Colonic mucosa (tissue), 4 donors: ENCODE results near the gene SEC22A. TPM values are rescaled to one million over a fixed set of nuclear protein-coding genes. Genes with fewer than 3 reads are reported as not detected.

Experiments used
- DNase-seq: peaks from one replicate; pipeline ENCODE4 v3.0.0-alpha.2; 2020
- H3K27ac ChIP-seq: fragments of 200-600 bp; one replicate; pipeline ENCODE4 v1.8.0; 2021
- H3K27me3 ChIP-seq: fragments of 200-600 bp; one replicate; pipeline ENCODE4 v1.8.0; 2021
- H3K36me3 ChIP-seq: fragments of 200-600 bp; one replicate; pipeline ENCODE4 v1.8.0; 2021
- H3K4me1 ChIP-seq: fragments of 200-600 bp; one replicate; pipeline ENCODE4 v1.8.0; 2021; ENCODE audit warnings: mild to moderate bottlenecking
- H3K4me3 ChIP-seq: fragments of 200-600 bp; one replicate; pipeline ENCODE4 v1.8.0; 2021
- H3K9ac ChIP-seq, 2 donors: one replicate each; pipeline ENCODE4 v1.7.0; 2013; ENCODE audit warnings: control low read depth in 2 of 2, low read depth in 2 of 2, low read length in 2 of 2
- H3K9me3 ChIP-seq: fragments of 200-600 bp; one replicate; pipeline ENCODE4 v1.8.0; 2021
- intact Hi-C: fragments of 100-400 bp; cut with DNase I; formaldehyde crosslinking; loops from one replicate; pipeline ENCODE4 v1.14.1; 2022
- total RNA-seq, 2 donors: library from RNA; stranded (reverse); fragmentation: NEBNext Ultra II Directional in 1 of 2; extraction: Animal tissue kit (Norgen Biotek cat#: 25700) in 1 of 2; gene quantifications; one replicate each; pipeline ENCODE4 v1.2.1, GENCODE V29; 2021
- TF ChIP-seq, protein P1 (sequence below): fragments of 200-600 bp; IDR thresholded peaks from one replicate; pipeline ENCODE4 v1.8.0; 2022; ENCODE audit warnings: antibody characterized with exemption, mild to moderate bottlenecking
- donor health status: healthy.
- donor health status: DM: no; HTN: no; CAD: no.
- donor health status: DM: no; HTN: no; CAD: no.

SEC22A gene
- total RNA-seq, 2 donors from 2014 or later = 15.6 to 18.7 TPM

DNA sequence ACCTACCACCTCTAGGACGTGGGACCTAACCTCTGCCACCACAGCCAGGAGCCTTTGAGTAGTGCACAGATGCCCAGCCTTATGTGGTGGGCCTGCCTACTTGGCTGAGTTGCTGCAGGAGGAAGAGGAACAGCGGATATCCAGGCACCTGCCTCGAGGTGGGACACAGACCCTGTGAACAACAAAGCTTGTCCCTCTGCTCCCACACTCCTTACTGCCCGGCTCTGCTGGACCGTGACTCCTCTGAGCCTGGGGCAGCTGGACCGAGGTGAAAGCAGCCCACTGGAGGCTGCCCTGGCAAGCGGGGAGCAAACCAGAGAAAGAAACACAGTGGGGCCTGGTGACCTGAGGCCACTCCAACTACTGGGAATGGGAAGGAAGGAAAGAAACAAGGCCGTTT lies 97.8 kb downstream of the SEC22A start:
- H3K9me3 ChIP-seq = no peaks in the 10 kb centered on the region
- H3K4me3 ChIP-seq = no peak overlapping the region
- no peaks in the 10 kb centered on the region for H3K27me3 ChIP-seq
- no peak overlapping the region for H3K9ac ChIP-seq
- no peaks in the 10 kb centered on the region for H3K36me3 ChIP-seq
- H3K4me1 ChIP-seq = no peaks in the 10 kb centered on the region
- H3K27ac ChIP-seq = no peak overlapping the region
- intact Hi-C loops = no loop called here
- TF ChIP-seq, protein P1, sequence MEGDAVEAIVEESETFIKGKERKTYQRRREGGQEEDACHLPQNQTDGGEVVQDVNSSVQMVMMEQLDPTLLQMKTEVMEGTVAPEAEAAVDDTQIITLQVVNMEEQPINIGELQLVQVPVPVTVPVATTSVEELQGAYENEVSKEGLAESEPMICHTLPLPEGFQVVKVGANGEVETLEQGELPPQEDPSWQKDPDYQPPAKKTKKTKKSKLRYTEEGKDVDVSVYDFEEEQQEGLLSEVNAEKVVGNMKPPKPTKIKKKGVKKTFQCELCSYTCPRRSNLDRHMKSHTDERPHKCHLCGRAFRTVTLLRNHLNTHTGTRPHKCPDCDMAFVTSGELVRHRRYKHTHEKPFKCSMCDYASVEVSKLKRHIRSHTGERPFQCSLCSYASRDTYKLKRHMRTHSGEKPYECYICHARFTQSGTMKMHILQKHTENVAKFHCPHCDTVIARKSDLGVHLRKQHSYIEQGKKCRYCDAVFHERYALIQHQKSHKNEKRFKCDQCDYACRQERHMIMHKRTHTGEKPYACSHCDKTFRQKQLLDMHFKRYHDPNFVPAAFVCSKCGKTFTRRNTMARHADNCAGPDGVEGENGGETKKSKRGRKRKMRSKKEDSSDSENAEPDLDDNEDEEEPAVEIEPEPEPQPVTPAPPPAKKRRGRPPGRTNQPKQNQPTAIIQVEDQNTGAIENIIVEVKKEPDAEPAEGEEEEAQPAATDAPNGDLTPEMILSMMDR = no peak
- DNase-seq = no peak

DNA sequence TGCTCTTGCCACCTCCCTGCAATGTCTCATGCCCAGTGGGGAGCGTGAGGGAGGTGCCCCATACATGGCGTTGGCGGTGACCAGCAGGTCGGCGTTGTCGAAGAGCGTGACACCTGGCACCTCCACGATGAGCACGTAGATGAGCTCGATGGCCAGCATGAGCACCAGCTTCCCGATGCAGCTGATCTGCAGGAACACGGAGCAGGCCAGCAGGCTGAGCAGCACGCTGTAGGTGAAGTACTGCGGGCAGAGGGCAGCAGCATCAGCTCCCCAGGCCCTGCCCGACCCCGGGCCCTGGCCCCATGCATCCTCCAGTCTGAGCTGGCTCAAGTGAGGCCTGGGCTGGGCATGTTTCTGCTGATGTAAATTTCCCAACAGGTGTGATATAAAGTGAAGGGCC lies 98.3 kb downstream of the SEC22A start:
- intact Hi-C loops = no loop called here
- Histone ChIP-seq H3K9ac (no peak overlapping the region), H3K27me3 (no peaks in the 10 kb centered on the region), H3K4me3 (no peak overlapping the region), H3K9me3 (no peaks in the 10 kb centered on the region), H3K4me1 (no peaks in the 10 kb centered on the region), H3K36me3 (no peaks in the 10 kb centered on the region), H3K27ac (no peak overlapping the region)
- DNase-seq = no peak
- TF ChIP-seq, protein P1 = no peak

DNA sequence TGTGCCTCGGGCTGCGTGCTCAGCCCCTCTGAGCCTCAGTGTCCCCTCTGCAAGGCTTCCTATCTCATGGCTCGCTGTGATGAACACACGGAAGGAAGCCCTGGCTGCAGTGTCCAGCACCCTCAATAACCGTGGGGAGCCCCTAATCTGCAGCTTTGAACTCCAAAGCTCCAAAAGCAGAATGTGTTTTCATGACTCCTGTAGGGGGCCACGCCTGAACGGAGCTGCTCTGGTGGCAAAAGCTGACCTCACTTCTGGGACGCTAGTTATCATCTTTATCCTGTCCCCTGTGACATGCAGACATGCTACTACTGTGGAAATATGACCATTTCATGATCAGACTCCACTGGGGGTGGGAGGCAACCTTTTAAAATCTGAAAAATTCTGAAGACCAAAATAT lies 98.8 kb downstream of the SEC22A start:
- DNase-seq = no peak
- Histone ChIP-seq H3K9ac (no peak overlapping the region), H3K4me3 (no peak overlapping the region), H3K27me3 (no peaks in the 10 kb centered on the region), H3K27ac (no peak overlapping the region), H3K36me3 (no peaks in the 10 kb centered on the region), H3K4me1 (no peaks in the 10 kb centered on the region), H3K9me3 (no peaks in the 10 kb centered on the region)
- intact Hi-C loops = no loop called here
- TF ChIP-seq, protein P1 = no peak

DNA sequence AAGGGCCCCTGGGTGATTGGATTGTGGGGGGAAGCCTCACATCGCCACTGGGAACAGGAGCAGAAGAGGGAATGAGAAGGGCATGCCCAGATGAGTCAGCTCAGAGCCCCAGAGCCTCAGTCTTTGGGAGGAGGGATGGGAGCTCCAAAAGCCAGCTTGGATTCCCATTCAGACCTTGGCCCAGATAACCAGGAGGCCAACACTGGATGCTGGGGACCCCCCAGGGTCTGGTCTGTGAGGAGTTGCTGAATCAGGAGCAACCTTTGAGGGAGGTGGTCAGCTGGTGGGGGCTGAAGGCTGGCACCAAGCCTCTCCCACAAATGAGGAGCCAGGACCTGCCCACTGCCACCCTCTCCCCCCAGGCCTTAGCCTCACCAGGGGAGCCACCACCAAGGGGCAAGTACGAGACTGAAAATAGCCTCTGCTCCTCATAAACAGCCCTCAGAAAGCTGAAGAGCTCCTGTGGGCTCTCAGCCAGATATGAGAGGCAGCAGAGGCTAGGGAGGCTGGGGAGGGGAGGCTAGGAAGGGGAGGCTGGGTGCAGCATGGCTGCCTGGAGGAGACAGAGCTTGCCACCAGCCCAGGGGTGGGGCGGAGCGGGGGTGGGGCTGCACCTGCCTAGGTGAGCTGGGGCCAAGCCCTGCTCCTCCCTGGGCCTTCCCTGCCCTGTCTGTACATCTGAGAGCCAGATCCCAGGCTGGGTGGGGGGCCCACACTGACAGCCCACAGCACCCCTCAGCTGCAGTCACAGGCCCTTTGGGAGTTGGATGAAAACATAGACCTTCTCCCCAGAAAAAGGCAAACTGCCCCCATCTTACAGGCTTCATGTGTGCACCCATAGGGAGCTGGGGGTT lies 99.8 kb downstream of the SEC22A start:
- Histone ChIP-seq H3K9ac (no peak overlapping the region), H3K36me3 (no peaks in the 10 kb centered on the region), H3K27me3 (no peaks in the 10 kb centered on the region), H3K9me3 (no peaks in the 10 kb centered on the region), H3K27ac (no peak overlapping the region), H3K4me3 (no peak overlapping the region), H3K4me1 (no peaks in the 10 kb centered on the region)
- intact Hi-C loops = no loop called here
- no peak for DNase-seq
- TF ChIP-seq, protein P1 = no peak

DNA sequence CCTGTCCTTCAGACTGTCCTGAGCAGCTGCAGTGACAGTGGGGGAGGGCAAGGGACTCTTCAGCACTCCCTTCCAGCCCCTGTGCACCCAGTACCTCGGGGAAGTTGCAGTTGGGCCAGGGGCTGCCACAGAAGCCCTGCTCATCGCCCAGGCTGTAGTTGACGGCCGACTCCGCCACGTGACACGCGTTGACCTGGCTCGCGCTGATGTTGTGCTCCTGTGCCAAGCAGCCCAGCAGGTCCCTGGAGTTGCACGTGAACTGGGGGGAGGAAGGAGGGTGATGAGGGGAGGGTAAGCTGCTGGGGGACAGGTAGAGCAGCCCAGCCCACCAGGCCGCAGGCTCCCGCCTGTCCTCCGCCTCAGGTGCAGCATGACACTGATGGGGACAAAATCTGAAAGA lies 101.2 kb downstream of the SEC22A start:
- Histone ChIP-seq H3K9me3 (no peaks in the 10 kb centered on the region), H3K9ac (no peak overlapping the region), H3K27ac (no peak overlapping the region), H3K4me3 (no peak overlapping the region), H3K27me3 (no peaks in the 10 kb centered on the region), H3K36me3 (no peaks in the 10 kb centered on the region), H3K4me1 (no peaks in the 10 kb centered on the region)
- no peak for DNase-seq
- intact Hi-C loops = no loop called here
- TF ChIP-seq, protein P1 = no peak
